Neural crest cell (in vitro differentiated cells): ENCODE data around the gene SMIM20. TPM values are rescaled to one million over a fixed set of nuclear protein-coding genes. Genes with fewer than 3 reads are reported as not detected.
"Not testable (repeated sequence)": the region's sequence is repeated elsewhere in the genome, so short reads cannot be mapped to it uniquely, and the experiment has no call there.

Experiments
- DNase-seq: peaks from one replicate; pipeline ENCODE4 v3.0.0; 2021; ENCODE audit warnings: low read depth, mixed read lengths, low spot score
- H3K27ac Mint-ChIP-seq: one replicate; pipeline ENCODE4 v1.8.0; 2021; ENCODE audit warnings: mild to moderate bottlenecking, mixed read lengths; ENCODE audit not compliant: unreplicated experiment
- H3K27me3 Mint-ChIP-seq: 2 replicates; pipeline ENCODE4 v1.8.0; 2021; ENCODE audit warnings: low read depth, mild to moderate bottlenecking, mixed read lengths
- H3K36me3 Mint-ChIP-seq: 2 replicates; pipeline ENCODE4 v1.8.0; 2021; ENCODE audit warnings: low read depth, mild to moderate bottlenecking, mixed read lengths
- H3K4me1 Mint-ChIP-seq: 2 replicates; pipeline ENCODE4 v1.8.0; 2021; ENCODE audit warnings: mixed read lengths
- H3K4me3 Mint-ChIP-seq: one replicate; pipeline ENCODE4 v1.8.0; 2021; ENCODE audit warnings: mild to moderate bottlenecking, mixed read lengths
- H3K9me3 Mint-ChIP-seq: 2 replicates; pipeline ENCODE4 v1.8.0; 2021; ENCODE audit warnings: mixed read lengths
- total RNA-seq: library from RNA; stranded (reverse); gene quantifications from 2 replicates; pipeline ENCODE4 v1.2.1, GENCODE V29; 2021
- TF ChIP-seq, protein P1 (sequence below): fragments of 200-600 bp; sonication (generic); conservative IDR thresholded peaks from 2 replicates; pipeline ENCODE4 v1.5.0; 2021; ENCODE audit warnings: antibody characterized with exemption, mild to moderate bottlenecking

Gene SMIM20
- total RNA-seq, 1 donor from 2014 or later: 24.9 TPM

GRCh38 chr4:25904748-25905082 is 9.3 kb upstream of the SMIM20 start:
- Mint-ChIP-seq H3K27me3 (no peaks in the 10 kb centered on the region), H3K4me1 (peaks cover 29% of the 10 kb centered on the region), H3K9me3 (peaks cover 15% of the 10 kb centered on the region), H3K4me3 (no peak overlapping the region), H3K27ac (no peak overlapping the region), H3K36me3 (peaks cover 9% of the 10 kb centered on the region)
- TF ChIP-seq, protein P1, sequence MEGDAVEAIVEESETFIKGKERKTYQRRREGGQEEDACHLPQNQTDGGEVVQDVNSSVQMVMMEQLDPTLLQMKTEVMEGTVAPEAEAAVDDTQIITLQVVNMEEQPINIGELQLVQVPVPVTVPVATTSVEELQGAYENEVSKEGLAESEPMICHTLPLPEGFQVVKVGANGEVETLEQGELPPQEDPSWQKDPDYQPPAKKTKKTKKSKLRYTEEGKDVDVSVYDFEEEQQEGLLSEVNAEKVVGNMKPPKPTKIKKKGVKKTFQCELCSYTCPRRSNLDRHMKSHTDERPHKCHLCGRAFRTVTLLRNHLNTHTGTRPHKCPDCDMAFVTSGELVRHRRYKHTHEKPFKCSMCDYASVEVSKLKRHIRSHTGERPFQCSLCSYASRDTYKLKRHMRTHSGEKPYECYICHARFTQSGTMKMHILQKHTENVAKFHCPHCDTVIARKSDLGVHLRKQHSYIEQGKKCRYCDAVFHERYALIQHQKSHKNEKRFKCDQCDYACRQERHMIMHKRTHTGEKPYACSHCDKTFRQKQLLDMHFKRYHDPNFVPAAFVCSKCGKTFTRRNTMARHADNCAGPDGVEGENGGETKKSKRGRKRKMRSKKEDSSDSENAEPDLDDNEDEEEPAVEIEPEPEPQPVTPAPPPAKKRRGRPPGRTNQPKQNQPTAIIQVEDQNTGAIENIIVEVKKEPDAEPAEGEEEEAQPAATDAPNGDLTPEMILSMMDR: no peak
- DNase-seq: no peak

DNA sequence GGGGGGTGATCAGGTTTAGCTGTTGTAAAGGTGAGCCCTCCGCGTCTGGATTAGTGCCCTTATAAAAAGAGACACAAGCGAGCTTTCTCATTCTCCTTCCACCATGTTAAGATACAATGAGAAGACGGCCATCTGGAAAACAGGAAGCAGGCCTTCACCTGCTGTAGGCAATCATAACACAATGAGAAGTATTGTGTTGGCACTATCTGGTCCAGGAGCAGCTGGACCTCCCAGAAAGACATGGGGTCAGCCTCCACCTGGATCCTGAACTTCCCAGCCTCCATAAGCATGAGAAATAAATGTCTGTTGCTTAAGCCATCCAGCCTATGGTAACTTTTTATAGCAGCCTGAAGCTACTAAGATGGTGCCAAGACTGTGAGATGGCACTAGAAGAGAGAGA is 8.6 kb upstream of the SMIM20 start:
- peaks cover 15% of the 10 kb centered on the region for H3K9me3 Mint-ChIP-seq
- H3K4me3 Mint-ChIP-seq: no peak overlapping the region
- H3K4me1 Mint-ChIP-seq: peaks cover 29% of the 10 kb centered on the region
- DNase-seq: no peak
- no peaks in the 10 kb centered on the region for H3K27me3 Mint-ChIP-seq
- peaks cover 9% of the 10 kb centered on the region for H3K36me3 Mint-ChIP-seq
- H3K27ac Mint-ChIP-seq: no peak overlapping the region
- TF ChIP-seq, protein P1: no peak

GRCh38 chr4:25906113-25906512 is 7.9 kb upstream of the SMIM20 start:
- Mint-ChIP-seq H3K4me1 (peaks cover 29% of the 10 kb centered on the region), H3K9me3 (peaks cover 15% of the 10 kb centered on the region)
- DNase-seq, H3K4me3 Mint-ChIP-seq, H3K27ac Mint-ChIP-seq, H3K27me3 Mint-ChIP-seq, H3K36me3 Mint-ChIP-seq: not testable (repeated sequence)

DNA sequence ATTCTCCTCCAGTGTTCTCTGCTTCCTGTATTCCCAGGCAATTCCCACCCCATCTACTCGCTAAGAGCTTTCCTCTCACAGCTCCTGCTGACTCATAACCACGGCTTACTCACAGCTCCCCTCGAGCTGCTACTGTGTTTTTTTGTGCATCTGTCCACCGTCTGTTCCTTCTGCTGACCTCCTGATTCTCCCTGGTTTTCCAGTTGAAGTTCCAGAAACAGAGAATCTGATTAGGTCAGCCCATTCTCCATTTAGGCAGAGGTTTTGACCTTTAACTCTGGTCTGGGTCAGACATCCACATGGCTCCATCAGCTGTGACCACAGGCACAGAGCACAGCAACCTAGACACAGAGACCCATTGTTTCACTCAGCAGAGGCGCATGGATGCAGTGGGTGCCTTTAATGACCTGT is 5.5 kb upstream of the SMIM20 start:
- Mint-ChIP-seq H3K4me3 (peak overlapping the region; percentile 68), H3K36me3 (peaks cover 9% of the 10 kb centered on the region), H3K27me3 (no peaks in the 10 kb centered on the region), H3K4me1 (peaks cover 38% of the 10 kb centered on the region), H3K27ac (peak overlapping the region; percentile 87), H3K9me3 (peaks cover 15% of the 10 kb centered on the region)
- DNase-seq: peak; percentile 16
- TF ChIP-seq, protein P1: no peak

- Mint-ChIP-seq H3K36me3 (peaks cover 9% of the 10 kb centered on the region), H3K4me3 (peak overlapping the region; percentile 43), H3K9me3 (peaks cover 15% of the 10 kb centered on the region), H3K27me3 (no peaks in the 10 kb centered on the region), H3K27ac (no peak overlapping the region), H3K4me1 (peaks cover 50% of the 10 kb centered on the region)
- TF ChIP-seq, protein P1: no peak
- no peak for DNase-seq
These were observed 2.7 kb upstream of the SMIM20 start for GRCh38 chr4:25911356-25911755.

DNA sequence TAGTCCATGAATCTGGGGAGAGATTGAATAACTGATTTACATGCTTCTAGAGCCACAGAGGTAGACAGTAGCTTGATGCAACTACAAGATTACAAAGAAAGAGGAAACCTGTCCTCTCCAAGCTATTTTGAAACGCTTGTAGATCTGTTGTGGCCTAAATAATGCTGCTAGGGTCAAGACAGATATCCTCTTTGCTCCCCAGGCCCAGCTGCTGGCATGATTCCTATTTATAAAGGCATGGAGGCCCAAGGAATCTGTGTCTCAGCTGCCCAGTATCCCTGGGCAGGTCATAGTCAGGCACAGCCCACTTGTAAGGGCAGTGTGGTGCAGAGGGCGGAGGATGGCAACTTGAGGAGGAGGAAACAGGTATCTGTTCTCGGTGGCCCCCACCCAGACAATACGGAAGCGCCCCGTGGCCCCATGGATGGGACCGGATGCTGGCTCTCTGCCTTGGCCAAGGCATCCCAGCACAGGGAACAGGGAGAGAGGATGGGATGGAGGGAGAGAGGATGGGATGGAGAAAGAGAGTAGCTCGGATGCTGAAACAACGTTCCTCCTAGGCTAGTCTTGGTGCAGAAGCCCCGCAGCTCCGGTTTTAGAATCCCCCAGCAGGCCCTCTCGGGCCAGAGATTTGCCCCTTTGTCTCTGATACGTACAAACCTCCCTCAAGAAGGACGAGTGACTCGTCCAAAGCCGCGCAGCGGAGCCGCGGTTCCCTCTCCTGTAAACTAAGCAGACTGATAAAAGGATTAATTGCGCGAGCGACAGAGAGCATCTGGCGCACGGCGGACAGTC is 767 bp upstream of the SMIM20 start:
- peak overlapping the region; percentile 95 for H3K27ac Mint-ChIP-seq
- peaks cover 7% of the 10 kb centered on the region for H3K36me3 Mint-ChIP-seq
- H3K27me3 Mint-ChIP-seq: no peaks in the 10 kb centered on the region
- H3K9me3 Mint-ChIP-seq: peaks cover 10% of the 10 kb centered on the region
- H3K4me1 Mint-ChIP-seq: peaks cover 37% of the 10 kb centered on the region
- TF ChIP-seq, protein P1: no peak
- peak overlapping the region; percentile 98 for H3K4me3 Mint-ChIP-seq
- peak; percentile 16 for DNase-seq
